Ovary (tissue), 3 donors: ENCODE measurements around the gene GPC3.

Experiments
- EP300 ChIP-seq: sonication (generic); formaldehyde crosslinking; IDR thresholded peaks from one replicate; pipeline ENCODE4 v1.6.1; 2017; ENCODE audit warnings: antibody characterized with exemption
- POLR2A ChIP-seq: fragments of 450-650 bp; IDR thresholded peaks from one replicate; pipeline ENCODE4 v1.6.1; 2017; ENCODE audit warnings: antibody characterized with exemption, mild to moderate bottlenecking, moderate library complexity
- TF ChIP-seq, protein P1 (sequence below), 3 donors: fragments of 450-650 bp in 2 of 3; fragments of 200-600 bp in 1 of 3; IDR thresholded peaks; one replicate each; pipeline versions ENCODE4 v1.5.1 to v1.8.0; 2016 to 2022; ENCODE audit warnings: antibody characterized with exemption in 3 of 3, mild to moderate bottlenecking in 1 of 3
- donor health status: DM: no; HTN: no; CAD: no.

DNA sequence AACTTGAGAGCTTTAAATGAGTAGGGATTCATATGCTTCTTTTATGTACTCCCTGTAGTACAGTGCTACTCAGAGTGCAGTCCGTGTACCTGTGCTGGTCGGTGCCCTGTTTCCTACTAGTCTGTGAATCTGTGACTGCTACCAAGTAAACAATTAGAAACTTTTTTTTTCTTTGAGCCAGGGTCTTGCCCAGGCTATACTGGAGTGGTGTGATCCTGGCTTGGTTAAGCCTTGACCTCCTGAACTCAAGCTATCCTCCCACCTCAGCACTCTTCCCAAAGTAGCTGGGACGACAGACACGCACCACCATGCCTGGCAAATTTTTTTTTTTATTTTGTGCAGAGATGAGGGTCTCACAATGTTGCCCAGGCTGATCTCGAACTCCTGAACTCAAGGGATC, 6.4 kb upstream of the GPC3 start:
- TF ChIP-seq, protein P1, sequence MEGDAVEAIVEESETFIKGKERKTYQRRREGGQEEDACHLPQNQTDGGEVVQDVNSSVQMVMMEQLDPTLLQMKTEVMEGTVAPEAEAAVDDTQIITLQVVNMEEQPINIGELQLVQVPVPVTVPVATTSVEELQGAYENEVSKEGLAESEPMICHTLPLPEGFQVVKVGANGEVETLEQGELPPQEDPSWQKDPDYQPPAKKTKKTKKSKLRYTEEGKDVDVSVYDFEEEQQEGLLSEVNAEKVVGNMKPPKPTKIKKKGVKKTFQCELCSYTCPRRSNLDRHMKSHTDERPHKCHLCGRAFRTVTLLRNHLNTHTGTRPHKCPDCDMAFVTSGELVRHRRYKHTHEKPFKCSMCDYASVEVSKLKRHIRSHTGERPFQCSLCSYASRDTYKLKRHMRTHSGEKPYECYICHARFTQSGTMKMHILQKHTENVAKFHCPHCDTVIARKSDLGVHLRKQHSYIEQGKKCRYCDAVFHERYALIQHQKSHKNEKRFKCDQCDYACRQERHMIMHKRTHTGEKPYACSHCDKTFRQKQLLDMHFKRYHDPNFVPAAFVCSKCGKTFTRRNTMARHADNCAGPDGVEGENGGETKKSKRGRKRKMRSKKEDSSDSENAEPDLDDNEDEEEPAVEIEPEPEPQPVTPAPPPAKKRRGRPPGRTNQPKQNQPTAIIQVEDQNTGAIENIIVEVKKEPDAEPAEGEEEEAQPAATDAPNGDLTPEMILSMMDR (IDR thresholded peaks at IDR 0.05) = no peak
- no peak for TF ChIP-seq POLR2A
- TF ChIP-seq EP300 = no peak
